ENCODE data around the gene PPP5C. TPM values are rescaled to one million over a fixed set of nuclear protein-coding genes. Genes with fewer than 3 reads are reported as not detected.

PPP5C gene
- total and polyA plus RNA-seq, 9 of the 15 experiments (the other 6 are each of a cell fraction or from before 2014, with no cell fraction given), result 1.9 to 166 (median 108) TPM

- no TSS peak for BruUV-seq (replicated peaks)
- in situ Hi-C loops (cut with MboI), result no loop called here
- no peaks in the 10 kb centered on the region for H3K9me3 ChIP-seq (replicated peaks; ENCODE audit: control insufficient read depth, insufficient read depth, low read depth, low read length)
- FAIRE-seq, result no peak
- no peak for ATAC-seq
- POLR2A ChIA-PET, result interaction anchor here (0.6 to 1.5 kb wide), 6 partner anchors 9 to 308 kb away, joined by 3 to 5 read pairs (median 4); no protein-coding TSS in a partner anchor
- H3K4me1 ChIP-seq (replicated peaks in 1 of 2; ENCODE audit: control insufficient read depth in 2 of 2, insufficient read depth in 2 of 2, low read length in 2 of 2), result peaks cover 0 to 12% of the 10 kb centered on the region in 2 experiments; a peak in 1 of 5 replicates
- peaks cover 74% of the 10 kb centered on the region for H3K36me3 ChIP-seq (ENCODE audit: control insufficient read depth, insufficient read depth, low read length)
- H3K27me3 ChIP-seq (ENCODE audit: control insufficient read depth in 2 of 2, insufficient read depth in 2 of 2, low read length in 2 of 2), result no peaks in the 10 kb centered on the region
- DNase-seq (ENCODE audit: extremely low read depth in 1 of 4, low spot score in 3 of 4), result no peak
- WGBS (ENCODE audit: insufficient coverage, low coverage, missing lambda C conversion rate), result 96% methylated on average over 3 of the region's 7 CpGs
- no peak overlapping the region for H2AFZ ChIP-seq (ENCODE audit: low read depth, low read length)
- TF ChIP-seq TEAD1 (CRISPR knock-in tag; IDR thresholded peaks at IDR 0.05) (no peak), ZBTB8A (IDR thresholded peaks at IDR 0.05; ENCODE audit: partially characterized antibody) (no peak), CBFA2T3 (IDR thresholded peaks at IDR 0.05) (no peak), ZNF384 (IDR thresholded peaks at IDR 0.05; ENCODE audit: low read depth, low read length) (no peak)
- no peak overlapping the region for H3K27ac ChIP-seq (ENCODE audit: extremely low read depth, low read depth, low read length)
- H3K9ac ChIP-seq (ENCODE audit: insufficient read depth in 1 of 2, low read depth in 2 of 2, low read length in 2 of 2), result no peak overlapping the region
- peaks cover 40% of the 10 kb centered on the region for H3K79me2 ChIP-seq (ENCODE audit: control insufficient read depth, insufficient read depth, low read length)
- H3K9me1 ChIP-seq (ENCODE audit: control insufficient read depth, insufficient read depth, low read length), result no peaks in the 10 kb centered on the region
- H3K4me2 ChIP-seq (ENCODE audit: insufficient read depth, low read length), result no peak overlapping the region
- peaks cover 10% of the 10 kb centered on the region; the same call in 1 of the 2 replicates for H4K20me1 ChIP-seq (replicated peaks; ENCODE audit: control insufficient read depth, insufficient read depth, low read length)
- CTCF ChIA-PET (ENCODE audit: low intra/inter-chr PET ratio), result no interaction called here
- intact Hi-C loops (cut with micrococcal nuclease), result no loop called here
- H3K4me3 ChIP-seq, result no peak overlapping the region
Measured at GRCh38 chr19:46369817-46370216, 22.9 kb downstream of the PPP5C start.

GRCh38 chr19:46371371-46371901, 24.5 kb downstream of the PPP5C start:
- Histone ChIP-seq H3K27me3 (ENCODE audit: control insufficient read depth in 2 of 2, insufficient read depth in 2 of 2, low read length in 2 of 2) (no peaks in the 10 kb centered on the region), H3K4me3 (no peak overlapping the region), H3K36me3 (ENCODE audit: control insufficient read depth, insufficient read depth, low read length) (peaks cover 77% of the 10 kb centered on the region), H4K20me1 (replicated peaks; ENCODE audit: control insufficient read depth, insufficient read depth, low read length) (peaks cover 10% of the 10 kb centered on the region; the same call in 1 of the 2 replicates), H3K9me3 (replicated peaks; ENCODE audit: control insufficient read depth, insufficient read depth, low read depth, low read length) (no peaks in the 10 kb centered on the region), H3K27ac (ENCODE audit: extremely low read depth, low read depth, low read length) (no peak overlapping the region), H3K4me2 (ENCODE audit: insufficient read depth, low read length) (no peak overlapping the region), H3K9ac (ENCODE audit: insufficient read depth in 1 of 2, low read depth in 2 of 2, low read length in 2 of 2) (peak overlapping the region in 1 of 2 experiments; percentile 47; a peak in 2 of 4 replicates), H2AFZ (ENCODE audit: low read depth, low read length) (no peak overlapping the region), H3K9me1 (ENCODE audit: control insufficient read depth, insufficient read depth, low read length) (no peaks in the 10 kb centered on the region), H3K79me2 (ENCODE audit: control insufficient read depth, insufficient read depth, low read length) (peaks cover 38% of the 10 kb centered on the region), H3K4me1 (replicated peaks in 1 of 2; ENCODE audit: control insufficient read depth in 2 of 2, insufficient read depth in 2 of 2, low read length in 2 of 2) (peaks cover 0 to 12% of the 10 kb centered on the region in 2 experiments; a peak in 1 of 5 replicates)
- no TSS peak for BruUV-seq (replicated peaks)
- no peak for DNase-seq (ENCODE audit: extremely low read depth in 1 of 4, low spot score in 3 of 4)
- no peak for ATAC-seq
- in situ Hi-C loops (cut with MboI), result no loop called here
- ChIA-PET POLR2A (no interaction called here), CTCF (ENCODE audit: low intra/inter-chr PET ratio) (interaction anchor here (0.6 kb wide), 1 partner anchor 622 kb away, joined by 7 read pairs; no protein-coding TSS in a partner anchor)
- intact Hi-C loops (cut with micrococcal nuclease), result no loop called here
- FAIRE-seq, result no peak
- 96% methylated on average over 10 of the region's 10 CpGs for WGBS (ENCODE audit: insufficient coverage, low coverage, missing lambda C conversion rate)
- no peak for TF ChIP-seq SRSF1 (IDR thresholded peaks at IDR 0.05; ENCODE audit: low read depth, low read length)
- no peak for TF ChIP-seq TSC22D4 (tag; IDR thresholded peaks at IDR 0.05)
- no peak for TF ChIP-seq CEBPZ (IDR thresholded peaks at IDR 0.05; ENCODE audit: borderline replicate concordance, low read depth, low read length)
- no peak for TF ChIP-seq ZZZ3 (IDR thresholded peaks at IDR 0.05)
- TF ChIP-seq GMEB1 (CRISPR knock-in tag; IDR thresholded peaks at IDR 0.05), result no peak
- TF ChIP-seq NELFE (IDR thresholded peaks at IDR 0.05; ENCODE audit: insufficient read depth, insufficient read length), result no peak
